Right renal pelvis (tissue), 4 donors: ENCODE measurements around the gene RHOV. TPM values are rescaled to one million over a fixed set of nuclear protein-coding genes. Genes with fewer than 3 reads are reported as not detected.

ENCODE experiments used
- DNase-seq, 4 donors: peaks; one replicate each; pipeline ENCODE4 v3.0.0-alpha.2; 2013; ENCODE audit warnings: low read depth in 4 of 4, low spot score in 3 of 4, missing footprints in 1 of 4
- polyA plus RNA-seq, 4 donors: library from polyadenylated mRNA; unstranded; fragments of 120-200 nt; gene quantifications; one replicate each; pipeline ENCODE4 v1.2.1, GENCODE V29; 2013; ENCODE audit not compliant: insufficient read length in 4 of 4

RHOV gene
- polyA plus RNA-seq, 4 donors: 1.8 to 2.6 (median 2.1) TPM

DNA sequence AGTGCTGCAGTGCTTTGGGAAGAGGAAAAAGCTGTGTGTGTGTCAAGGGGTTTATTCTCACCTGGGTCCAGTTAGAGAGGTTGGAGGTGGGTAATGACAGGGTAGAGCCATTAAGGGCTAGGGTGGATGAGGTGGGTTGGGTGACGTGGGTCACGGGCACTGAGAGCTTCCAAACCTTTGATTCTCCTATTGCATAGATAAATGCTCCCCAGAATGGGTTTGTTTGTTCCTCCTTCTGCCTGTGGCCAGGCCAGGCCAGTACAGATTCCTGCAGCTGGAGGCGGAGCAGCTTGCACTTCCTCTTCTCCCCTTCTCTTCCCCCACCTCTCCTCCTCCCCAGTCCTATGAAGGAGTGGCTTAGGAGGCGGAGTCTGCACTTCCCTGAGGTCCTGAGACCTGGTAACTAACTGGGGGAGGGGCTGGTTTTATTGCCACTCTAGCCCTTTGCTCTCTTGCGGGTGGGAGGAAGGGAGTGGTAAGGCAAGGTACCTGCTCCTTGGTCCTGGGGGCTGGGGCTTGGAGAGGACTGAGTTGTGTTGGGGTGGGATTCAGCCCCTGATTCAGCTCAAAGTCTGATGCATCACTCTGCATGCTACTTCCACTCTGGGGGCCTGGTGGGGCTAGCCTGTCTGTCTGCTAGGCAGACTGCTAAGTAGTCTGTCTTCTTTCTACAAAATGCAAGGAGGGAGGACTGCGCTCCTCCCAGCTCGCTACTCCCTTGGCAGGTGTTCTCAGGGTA, 26.6 kb downstream of the RHOV start:
- peak in 2 of 4 donors; percentile 77 to 78 for DNase-seq

- no peak for DNase-seq
These were observed 27.2 kb downstream of the RHOV start for GRCh38 chr15:40846841-40847222.

- no peak for DNase-seq
These were observed 28.3 kb downstream of the RHOV start for GRCh38 chr15:40845511-40846284.

DNA sequence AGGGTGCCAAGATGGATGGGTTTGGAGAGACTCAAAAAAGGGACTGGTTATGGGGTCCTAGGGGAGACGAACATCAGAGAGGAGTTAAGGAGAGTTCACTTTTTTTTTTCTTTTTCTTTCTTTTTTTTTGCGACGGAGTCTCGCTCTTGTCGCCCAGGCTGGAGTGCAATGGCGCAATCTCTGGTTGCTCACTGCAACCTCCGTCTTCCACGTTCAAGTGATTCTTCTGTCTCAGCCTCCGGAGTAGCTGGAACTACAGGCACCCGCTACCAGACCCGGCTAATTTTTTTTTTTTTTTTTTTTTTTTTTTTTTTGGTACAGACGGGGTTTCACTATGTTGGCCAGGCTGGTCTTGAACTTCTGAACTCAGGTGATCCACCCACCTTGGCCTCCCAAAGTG, 29.0 kb downstream of the RHOV start:
- DNase-seq: no peak

GRCh38 chr15:40844696-40845030, 29.4 kb downstream of the RHOV start:
- DNase-seq: no peak

GRCh38 chr15:40843885-40844695, 29.9 kb downstream of the RHOV start, which contains the start of gene SPINT1:
TSS of gene SPINT1 (plus strand) at chr15:40844048. CDS start at chr15:40844555, 507 bp downstream.
- DNase-seq: no peak

GRCh38 chr15:40843261-40843884, 30.7 kb downstream of the RHOV start:
- no peak for DNase-seq

DNA sequence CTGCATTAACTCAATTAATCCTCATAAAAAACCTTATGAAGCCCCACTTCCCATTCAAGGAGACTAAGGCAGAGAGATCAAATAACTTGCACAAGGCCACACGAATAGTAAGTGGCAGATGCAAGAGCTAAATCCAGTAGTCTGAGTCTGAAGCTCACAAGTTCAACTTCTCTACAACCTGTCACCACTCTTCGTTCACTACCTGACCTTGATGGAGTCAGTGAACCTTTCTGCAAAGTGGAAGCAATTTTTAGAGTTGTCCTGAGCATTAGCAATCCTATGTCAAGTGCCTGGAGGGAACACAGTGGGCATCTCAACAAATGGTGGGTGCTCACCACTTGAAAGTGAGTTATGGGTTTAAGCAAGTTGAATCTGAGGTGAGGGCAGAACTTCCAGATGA, 32.3 kb downstream of the RHOV start:
- DNase-seq: no peak

GRCh38 chr15:40838756-40839155, 35.3 kb downstream of the RHOV start:
- no peak for DNase-seq

- no peak for DNase-seq
These were observed 38.0 kb downstream of the RHOV start for GRCh38 chr15:40836020-40836419.

DNA sequence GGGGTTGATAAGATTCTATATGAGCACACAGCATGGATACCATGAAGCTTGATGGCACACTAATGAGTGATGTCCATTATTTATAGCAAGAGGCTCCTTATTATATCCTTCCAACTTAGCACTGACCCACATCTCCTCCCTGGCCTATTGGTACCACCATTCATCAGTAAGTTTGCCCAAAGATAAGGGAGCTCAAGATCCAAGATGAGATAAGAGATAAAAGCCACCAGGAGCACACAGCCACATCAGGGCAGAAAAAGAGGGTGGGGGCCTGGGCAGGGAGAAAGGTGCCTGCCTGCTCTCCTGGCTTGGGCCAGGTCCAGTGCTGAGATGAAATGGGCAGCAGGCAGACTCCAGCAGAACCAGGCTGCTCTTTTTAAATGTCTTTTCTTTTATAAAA, 41.1 kb downstream of the RHOV start:
- DNase-seq: no peak

DNA sequence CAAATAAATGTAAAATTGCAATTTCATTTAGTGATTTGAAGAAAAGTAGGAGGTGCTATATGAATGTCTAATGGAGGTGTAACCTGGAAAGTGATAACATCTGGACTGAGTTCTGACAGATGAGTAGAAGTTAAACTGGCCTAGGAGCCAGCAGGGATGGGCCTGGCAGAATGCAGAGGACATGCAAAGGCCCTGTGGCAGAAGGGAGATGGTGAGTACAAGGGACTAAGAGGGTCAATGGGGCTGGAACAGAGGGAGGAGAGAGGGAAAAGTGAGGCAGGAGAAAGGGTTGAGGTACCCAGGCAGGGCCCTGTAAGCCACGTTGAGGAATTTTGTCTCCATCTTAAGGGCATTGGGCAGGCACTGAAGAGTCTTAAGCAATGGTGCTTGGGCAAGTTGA, 42.2 kb downstream of the RHOV start:
- DNase-seq: no peak

DNA sequence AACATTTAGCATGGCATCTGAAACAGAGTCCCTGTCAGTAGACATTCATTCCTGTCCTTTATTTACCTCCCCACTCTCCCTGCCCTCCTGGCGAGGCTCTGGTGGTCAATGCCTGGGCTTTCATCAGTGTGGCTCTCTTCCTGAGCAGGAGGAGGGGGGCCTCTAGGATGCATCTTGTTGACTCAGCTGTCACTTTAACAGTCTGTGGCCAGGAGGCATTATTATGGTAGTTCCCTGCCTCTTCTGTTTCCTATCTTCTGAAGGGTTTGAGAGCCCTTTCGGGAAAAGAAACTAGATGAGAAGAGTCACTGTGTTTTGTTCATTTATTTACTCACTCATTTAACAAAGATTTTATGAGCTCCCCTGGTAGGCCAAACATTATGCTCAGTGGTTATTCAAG, 43.1 kb downstream of the RHOV start:
- DNase-seq: no peak

- no peak for DNase-seq
These were observed 44.9 kb downstream of the RHOV start for GRCh38 chr15:40829115-40829514.

GRCh38 chr15:40828447-40829036, 45.5 kb downstream of the RHOV start, which contains the start of gene PPP1R14D:
TSS of gene PPP1R14D (minus strand) at chr15:40828708. CDS start at chr15:40828641, 67 bp downstream.
- no peak for DNase-seq

- no peak for DNase-seq
These were observed 47.5 kb downstream of the RHOV start for GRCh38 chr15:40826423-40827075.

GRCh38 chr15:40825661-40826422, 48.2 kb downstream of the RHOV start:
- DNase-seq: no peak

DNA sequence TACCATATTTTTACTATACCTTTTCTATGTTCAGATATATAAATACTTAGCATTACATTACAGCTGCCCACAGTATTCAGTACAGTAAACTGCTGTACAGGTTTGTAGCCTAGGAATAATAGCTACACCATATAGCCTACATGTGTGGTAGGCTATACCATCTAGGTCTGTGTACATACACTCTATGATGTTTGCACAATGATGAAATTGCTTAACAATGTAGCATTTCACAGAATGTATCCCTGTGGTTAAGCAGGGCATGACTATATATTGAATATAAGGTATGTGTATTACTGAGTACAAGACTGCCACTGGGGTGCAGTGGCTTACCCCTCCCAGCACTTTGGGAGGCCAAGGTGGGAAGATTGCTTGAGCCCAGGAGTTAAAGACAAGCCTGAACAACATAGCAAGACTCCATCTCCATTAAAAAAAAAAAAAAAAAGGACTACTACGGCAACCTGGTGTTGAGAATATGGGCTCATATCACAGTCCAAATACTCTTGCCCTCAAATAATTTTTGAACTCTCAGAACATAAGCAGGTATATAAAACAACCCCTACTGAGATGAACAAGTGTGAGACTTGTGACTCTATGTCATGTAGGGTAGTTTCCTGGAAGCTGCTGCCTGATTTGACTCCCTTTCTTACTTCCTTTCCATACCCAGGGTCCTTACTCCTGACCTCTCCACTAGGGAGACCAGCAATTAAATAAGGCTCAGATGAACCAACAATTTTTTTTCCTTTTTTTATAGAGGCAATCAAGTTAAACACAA, 50.3 kb downstream of the RHOV start:
- DNase-seq: no peak
